Stimulated activated effector memory CD8-positive, alpha-beta T cell treated with anti-CD3 and anti-CD28 coated beads, Interleukin-12 subunit alpha, Interleukin-12 subunit beta, amount 100 ng/mL, for 72 hours (primary cell): ENCODE data around the gene TBATA.
"Not testable (repeated sequence)": the region's sequence is repeated elsewhere in the genome, so short reads cannot be mapped to it uniquely, and the experiment has no call there.

Experiments
- ATAC-seq: fragments of 150-1000 bp; cut with Tn5 transposase; 2 replicates; pipeline ENCODE4 v1.10.0; 2021
- DNase-seq, 2 donors: peaks; one replicate each; pipeline ENCODE4 v3.0.0; 2021 to 2022; ENCODE audit warnings: low spot score in 2 of 2
- H3K27ac Mint-ChIP-seq: one replicate; pipeline ENCODE4 v1.8.0; 2022; ENCODE audit warnings: mild to moderate bottlenecking, mixed read lengths
- H3K36me3 Mint-ChIP-seq: one replicate; pipeline ENCODE4 v1.8.0; 2022; ENCODE audit warnings: mild to moderate bottlenecking, mixed read lengths
- H3K4me1 Mint-ChIP-seq: one replicate; pipeline ENCODE4 v1.8.0; 2022; ENCODE audit warnings: mixed read lengths
- H3K4me3 Mint-ChIP-seq: one replicate; pipeline ENCODE4 v1.8.0; 2022; ENCODE audit warnings: mild to moderate bottlenecking, mixed read lengths
- H3K9me3 Mint-ChIP-seq: one replicate; pipeline ENCODE4 v1.8.0; 2022; ENCODE audit warnings: mixed read lengths

TBATA gene

GRCh38 chr10:70777063-70777875 lies 7.9 kb downstream of the TBATA start:
- no peaks in the 10 kb centered on the region for H3K9me3 Mint-ChIP-seq
- no peak for ATAC-seq

DNA sequence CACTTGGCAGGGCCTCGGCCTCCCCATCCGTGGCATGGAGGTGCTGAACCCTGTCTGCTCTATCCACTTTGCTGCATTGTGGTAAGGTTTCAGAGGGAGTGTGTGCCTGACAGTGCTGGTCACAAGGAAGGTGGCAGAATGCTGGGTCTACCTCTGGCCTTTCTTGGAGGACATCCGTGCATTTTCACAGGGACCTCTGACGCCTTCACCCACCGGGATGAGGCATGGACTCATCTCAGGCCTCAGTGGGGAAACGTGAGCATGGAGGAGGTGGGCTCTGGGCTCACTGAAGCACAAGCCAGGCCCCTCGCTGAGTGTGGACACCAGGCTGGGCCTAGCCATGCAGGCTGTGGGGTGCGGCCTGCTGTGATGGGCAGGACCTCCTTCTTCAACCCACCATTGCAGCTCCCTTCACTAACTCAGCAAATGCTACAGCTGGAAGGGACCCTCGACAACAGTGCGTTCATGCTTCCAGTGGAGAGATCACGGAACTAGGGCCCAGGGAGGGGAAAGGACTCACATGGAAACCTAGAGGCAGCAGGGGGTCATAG lies 8.6 kb downstream of the TBATA start:
- H3K36me3 Mint-ChIP-seq: no peaks in the 10 kb centered on the region
- no peak overlapping the region for H3K27ac Mint-ChIP-seq
- no peaks in the 10 kb centered on the region for H3K4me1 Mint-ChIP-seq
- no peaks in the 10 kb centered on the region for H3K9me3 Mint-ChIP-seq
- DNase-seq: no peak
- no peak overlapping the region for H3K4me3 Mint-ChIP-seq
- no peak for ATAC-seq

More at GRCh38 chr10:70777063-70777875, 7.9 kb downstream of the TBATA start:
- no peaks in the 10 kb centered on the region for H3K4me1 Mint-ChIP-seq
- DNase-seq: no peak
- H3K4me3 Mint-ChIP-seq: no peak overlapping the region
- peak overlapping the region; percentile 20 for H3K27ac Mint-ChIP-seq
- H3K36me3 Mint-ChIP-seq: no peaks in the 10 kb centered on the region

- Mint-ChIP-seq H3K4me1 (no peaks in the 10 kb centered on the region), H3K36me3 (no peaks in the 10 kb centered on the region), H3K27ac (no peak overlapping the region), H3K9me3 (no peaks in the 10 kb centered on the region), H3K4me3 (no peak overlapping the region)
- DNase-seq (no peak), ATAC-seq (no peak)
Observed at GRCh38 chr10:70775679-70776454, 9.3 kb downstream of the TBATA start.

GRCh38 chr10:70774810-70775678 lies 10.1 kb downstream of the TBATA start:
- Mint-ChIP-seq H3K9me3 (no peaks in the 10 kb centered on the region), H3K4me1 (no peaks in the 10 kb centered on the region), H3K36me3 (no peaks in the 10 kb centered on the region), H3K4me3 (no peak overlapping the region), H3K27ac (no peak overlapping the region)
- ATAC-seq (no peak), DNase-seq (no peak)

GRCh38 chr10:70773965-70774809 lies 11.0 kb downstream of the TBATA start:
- H3K4me3 Mint-ChIP-seq: no peak overlapping the region
- DNase-seq: no peak
- no peak for ATAC-seq
- no peak overlapping the region for H3K27ac Mint-ChIP-seq
- no peaks in the 10 kb centered on the region for H3K36me3 Mint-ChIP-seq
- no peaks in the 10 kb centered on the region for H3K4me1 Mint-ChIP-seq
- H3K9me3 Mint-ChIP-seq: no peaks in the 10 kb centered on the region

- ATAC-seq: no peak
- Mint-ChIP-seq H3K4me3 (no peak overlapping the region), H3K4me1 (no peaks in the 10 kb centered on the region), H3K36me3 (no peaks in the 10 kb centered on the region), H3K9me3 (no peaks in the 10 kb centered on the region), H3K27ac (no peak overlapping the region)
- no peak for DNase-seq
Observed at GRCh38 chr10:70773461-70773860, 11.7 kb downstream of the TBATA start.

- ATAC-seq (no peak), DNase-seq (no peak)
- Mint-ChIP-seq H3K9me3 (no peaks in the 10 kb centered on the region), H3K4me1 (no peaks in the 10 kb centered on the region), H3K27ac (no peak overlapping the region), H3K36me3 (no peaks in the 10 kb centered on the region), H3K4me3 (no peak overlapping the region)
Observed at GRCh38 chr10:70772627-70773026, 12.6 kb downstream of the TBATA start.

DNA sequence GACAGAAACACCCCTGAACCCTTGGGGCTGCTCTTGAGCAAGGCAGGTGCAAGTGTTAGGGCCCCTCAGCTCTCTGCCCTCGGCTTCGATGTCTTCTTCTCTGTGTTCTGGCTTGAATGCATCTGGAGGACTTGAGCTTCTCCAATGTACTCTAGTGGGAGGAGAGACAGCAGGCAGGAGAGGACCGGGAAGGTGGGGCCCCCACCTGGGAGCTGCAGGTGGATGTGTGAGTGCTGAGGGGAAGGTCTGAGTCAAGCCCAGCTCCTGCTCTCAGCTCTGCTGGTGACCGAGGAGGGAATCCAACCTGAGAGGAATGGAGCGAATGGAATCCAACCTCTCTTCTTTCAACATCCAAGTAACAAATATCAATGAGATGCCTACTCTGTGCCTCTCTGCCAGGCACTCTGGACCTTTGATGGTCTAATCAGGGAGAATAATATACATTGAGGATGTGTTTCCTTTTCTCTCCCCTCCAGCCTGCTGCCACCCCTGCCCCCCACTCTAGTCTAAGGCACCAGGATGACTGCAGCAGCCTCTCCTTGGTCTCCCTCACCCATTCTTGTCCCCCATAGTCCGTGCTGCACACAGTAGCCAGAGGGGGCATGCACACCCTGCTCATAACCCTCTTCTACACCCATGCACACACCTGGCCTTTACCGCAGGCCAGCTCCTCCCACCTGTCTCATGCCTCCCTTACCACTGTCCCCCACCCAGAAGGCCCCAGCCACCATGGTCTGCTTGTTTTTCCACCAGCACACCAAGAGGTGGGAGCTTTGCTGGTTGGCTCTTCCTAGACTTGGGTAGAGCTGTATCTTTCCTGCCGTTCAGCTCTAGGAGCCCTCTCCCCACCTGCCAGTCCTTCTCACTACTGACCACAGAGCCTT lies 13.6 kb downstream of the TBATA start:
- Mint-ChIP-seq H3K9me3 (no peaks in the 10 kb centered on the region), H3K36me3 (no peaks in the 10 kb centered on the region), H3K4me1 (no peaks in the 10 kb centered on the region), H3K4me3 (no peak overlapping the region), H3K27ac (no peak overlapping the region)
- DNase-seq (no peak), ATAC-seq (no peak)

GRCh38 chr10:70770516-70770915 lies 14.7 kb downstream of the TBATA start:
- H3K4me1 Mint-ChIP-seq, DNase-seq, H3K36me3 Mint-ChIP-seq, H3K9me3 Mint-ChIP-seq, H3K27ac Mint-ChIP-seq, H3K4me3 Mint-ChIP-seq, ATAC-seq: not testable (repeated sequence)

DNA sequence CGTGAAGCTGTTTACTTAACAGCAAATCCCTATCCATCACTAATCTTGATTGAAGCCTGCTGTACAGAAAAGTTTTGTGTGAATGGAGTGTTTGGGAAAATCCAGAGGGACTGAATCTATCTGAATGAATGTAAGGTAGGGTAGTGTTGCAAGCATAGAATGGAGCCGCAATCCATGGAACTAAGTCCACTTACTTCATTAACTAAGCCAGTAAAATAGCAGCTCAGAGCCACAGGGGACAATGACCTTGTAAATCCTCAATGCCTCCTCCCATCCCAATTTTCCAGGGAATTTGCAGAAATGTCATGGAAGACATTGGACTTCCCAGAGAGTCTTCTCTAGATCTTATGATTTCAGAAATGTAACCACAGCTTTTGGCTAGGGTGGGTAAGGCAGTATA lies 15.2 kb downstream of the TBATA start:
- no peak for DNase-seq
- Mint-ChIP-seq H3K9me3 (no peaks in the 10 kb centered on the region), H3K4me3 (no peak overlapping the region), H3K36me3 (no peaks in the 10 kb centered on the region), H3K27ac (no peak overlapping the region), H3K4me1 (no peaks in the 10 kb centered on the region)
- ATAC-seq: no peak

DNA sequence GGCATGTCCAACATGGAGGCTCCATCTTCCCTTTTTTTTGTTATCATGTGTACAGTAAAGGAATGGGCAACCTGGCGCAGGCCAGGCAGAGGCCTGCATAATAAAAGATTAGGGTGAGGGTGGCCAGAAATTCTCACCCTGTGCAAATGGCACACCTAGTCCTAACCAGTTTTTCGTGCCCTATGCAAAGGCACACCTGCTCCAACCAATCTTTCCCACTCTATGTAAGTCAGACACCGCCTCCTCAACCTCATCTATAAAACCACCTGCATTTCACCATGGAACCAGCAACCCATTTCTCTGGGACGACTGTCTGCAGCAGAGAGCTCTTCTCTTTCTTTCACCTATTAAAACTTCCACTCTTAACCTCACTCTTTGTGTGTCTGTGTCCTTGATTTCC lies 16.1 kb downstream of the TBATA start:
- H3K4me3 Mint-ChIP-seq: no peak overlapping the region
- no peaks in the 10 kb centered on the region for H3K9me3 Mint-ChIP-seq
- no peaks in the 10 kb centered on the region for H3K36me3 Mint-ChIP-seq
- no peak overlapping the region for H3K27ac Mint-ChIP-seq
- H3K4me1 Mint-ChIP-seq: no peaks in the 10 kb centered on the region
- ATAC-seq (no peak), DNase-seq (no peak)

- H3K9me3 Mint-ChIP-seq, H3K4me3 Mint-ChIP-seq, ATAC-seq, H3K36me3 Mint-ChIP-seq, H3K27ac Mint-ChIP-seq, H3K4me1 Mint-ChIP-seq, DNase-seq: not testable (repeated sequence)
Observed at GRCh38 chr10:70768026-70768685, 17.0 kb downstream of the TBATA start.

GRCh38 chr10:70765794-70766594 lies 19.2 kb downstream of the TBATA start:
- H3K4me1 Mint-ChIP-seq: no peaks in the 10 kb centered on the region
- no peaks in the 10 kb centered on the region for H3K36me3 Mint-ChIP-seq
- ATAC-seq (no peak), DNase-seq (no peak)
- no peak overlapping the region for H3K4me3 Mint-ChIP-seq
- no peak overlapping the region for H3K27ac Mint-ChIP-seq
- no peaks in the 10 kb centered on the region for H3K9me3 Mint-ChIP-seq
